22Rv1 (cell line): ENCODE results near the gene ZSCAN18.

ENCODE experiments used
- CTCF ChIP-seq: fragments of 450-650 bp; IDR thresholded peaks from 2 replicates; pipeline ENCODE4 v1.5.1; 2017; ENCODE audit warnings: mild to moderate bottlenecking
- ZFX ChIP-seq: fragments of 450-650 bp; IDR thresholded peaks from 2 replicates; pipeline ENCODE4 v1.6.1; 2017; ENCODE audit warnings: antibody characterized with exemption, borderline replicate concordance

GRCh38 chr19:58095328-58095727 lies 2.7 kb downstream of the ZSCAN18 start:
- no peak for TF ChIP-seq CTCF
- TF ChIP-seq ZFX: no peak
